ENCODE data around the gene ATP8B3.

Gene ATP8B3

GRCh38 chr19:1794424-1795172 is 17.5 kb downstream of the ATP8B3 start:
- DNase-seq: no peak

- DNase-seq: no peak
Measured at GRCh38 chr19:1791879-1792278, 20.2 kb downstream of the ATP8B3 start.

- no peak for DNase-seq
Measured at GRCh38 chr19:1790054-1790792, 21.9 kb downstream of the ATP8B3 start.

GRCh38 chr19:1789261-1790041 is 22.6 kb downstream of the ATP8B3 start:
- no peak for DNase-seq

- no peak for DNase-seq
Measured at GRCh38 chr19:1787116-1787515, 25.0 kb downstream of the ATP8B3 start.

GRCh38 chr19:1786668-1787067 is 25.4 kb downstream of the ATP8B3 start:
- no peak for DNase-seq

- DNase-seq: no peak
Measured at GRCh38 chr19:1785310-1785709, 26.8 kb downstream of the ATP8B3 start.

GRCh38 chr19:1783874-1784273 is 28.2 kb downstream of the ATP8B3 start:
- no peak for DNase-seq

- no peak for DNase-seq
Measured at GRCh38 chr19:1783354-1783753, 28.7 kb downstream of the ATP8B3 start.

- no peak for DNase-seq
Measured at GRCh38 chr19:1782521-1782920, 29.6 kb downstream of the ATP8B3 start.

GRCh38 chr19:1780272-1780958 is 31.7 kb downstream of the ATP8B3 start:
- no peak for DNase-seq

GRCh38 chr19:1779574-1779973 is 32.5 kb downstream of the ATP8B3 start:
- no peak for DNase-seq

- DNase-seq: no peak
Measured at GRCh38 chr19:1777149-1777548, 34.9 kb downstream of the ATP8B3 start.

- DNase-seq: no peak
Measured at GRCh38 chr19:1776606-1777147, 35.4 kb downstream of the ATP8B3 start.

GRCh38 chr19:1775951-1776605 is 36.0 kb downstream of the ATP8B3 start:
- DNase-seq: no peak

GRCh38 chr19:1774989-1775772 is 36.9 kb downstream of the ATP8B3 start:
- DNase-seq: no peak

- DNase-seq: no peak
Measured at GRCh38 chr19:1773184-1773583, 38.9 kb downstream of the ATP8B3 start.

GRCh38 chr19:1770866-1771576 is 41.1 kb downstream of the ATP8B3 start:
- DNase-seq: no peak

GRCh38 chr19:1769645-1769985 is 42.5 kb downstream of the ATP8B3 start:
- no peak for DNase-seq

GRCh38 chr19:1768918-1769644 is 43.0 kb downstream of the ATP8B3 start:
- DNase-seq: no peak

All from NCI-H524 treated with DMSO at 0.1 percent for 48 hours (cell line).